GM12878 (cell line): Measurements from ENCODE around the gene MEX3C. TPM values are rescaled to one million over a fixed set of nuclear protein-coding genes. Genes with fewer than 3 reads are reported as not detected.

Experiments
- ATAC-seq: fragments of 200-7000 bp; cut with Tn5 transposase; 3 replicates; pipeline ENCODE4 v1.9.1; 2020; ENCODE audit warnings: mild to moderate bottlenecking, moderate library complexity
- BruUV-seq: library from RNA; stranded (reverse); fragments of 400-500 nt; replicated peaks from 2 replicates; lab custom pipeline; 2021; lab: Mats Ljungman, UMichigan
- CTCF ChIA-PET: fragments of 300-600 bp; sonication (Branson Sonifier 250); formaldehyde crosslinking; extraction: SDS; loops from one replicate; lab custom pipeline; 2021; ENCODE audit warnings: inconsistent platforms; lab: Yijun Ruan, JAX
- POLR2A ChIA-PET: fragments of 350-600 bp; formaldehyde crosslinking; extraction: SDS; loops from one replicate; lab custom pipeline; 2021; ENCODE audit warnings: inconsistent platforms; lab: Charles Lee
- RAD21 ChIA-PET: fragments of 300-600 bp; sonication (Branson Sonifier 250); formaldehyde crosslinking; loops from one replicate; lab custom pipeline; 2023; ENCODE audit warnings: antibody characterized with exemption; ENCODE audit not compliant: unreplicated experiment; lab: Charles Lee
- SMC1A ChIA-PET: fragments of 300-600 bp; sonication (Branson Sonifier 250); formaldehyde crosslinking; loops from one replicate; lab custom pipeline; 2023; ENCODE audit not compliant: unreplicated experiment, uncharacterized antibody; lab: Charles Lee
- DNase-seq: peaks from one replicate; pipeline ENCODE4 v3.0.0-alpha.2; 2011; ENCODE audit warnings: low read depth, low spot score
- FAIRE-seq: peaks from 3 replicates; lab custom pipeline; 2011; peaks lifted over from hg19 to GRCh38; lab: Jason Lieb, UNC
- H2AFZ ChIP-seq: 2 replicates; pipeline ENCODE4 v1.6.0; 2011; ENCODE audit warnings: low read depth, low read length, control low read depth; ENCODE audit not compliant: control insufficient read depth
- H3K27ac ChIP-seq: 2 replicates; pipeline ENCODE4 v1.5.1; 2011; ENCODE audit warnings: control low read depth; ENCODE audit not compliant: control insufficient read depth, insufficient read depth
- H3K27me3 ChIP-seq, 2 experiments: replicated peaks in 1 of 2; 2 replicates each; pipeline versions ENCODE4 v1.6.0 to v1.6.1; 2011; ENCODE audit warnings: low read length in 1 of 2; ENCODE audit not compliant: control insufficient read depth in 2 of 2, insufficient read depth in 2 of 2
- H3K36me3 ChIP-seq, 2 experiments: 2 replicates each; pipeline ENCODE4 v1.5.1; 2011; ENCODE audit warnings: low read length in 1 of 2; ENCODE audit not compliant: control insufficient read depth in 2 of 2, insufficient read depth in 2 of 2
- H3K4me1 ChIP-seq: 2 replicates; pipeline ENCODE4 v1.6.1; 2011; ENCODE audit warnings: mild to moderate bottlenecking, low read length, moderate library complexity, mixed read lengths; ENCODE audit not compliant: control insufficient read depth, insufficient read depth
- H3K4me2 ChIP-seq: 2 replicates; pipeline ENCODE4 v1.6.0; 2011; ENCODE audit warnings: control low read depth; ENCODE audit not compliant: control insufficient read depth, insufficient read depth
- H3K4me3 ChIP-seq: fragments of 200-600 bp; sonication (generic); 2 replicates; pipeline ENCODE4 v1.5.1; 2016
- H3K79me2 ChIP-seq: 2 replicates; pipeline ENCODE4 v1.6.0; 2011; ENCODE audit warnings: low read length; ENCODE audit not compliant: control insufficient read depth, insufficient read depth
- H3K9ac ChIP-seq: 2 replicates; pipeline ENCODE4 v1.8.0; 2011; ENCODE audit warnings: low read length, control low read depth, mixed read lengths; ENCODE audit not compliant: control insufficient read depth, insufficient read depth
- H3K9me3 ChIP-seq: replicated peaks from 3 replicates; pipeline ENCODE4 v1.5.1; 2011; ENCODE audit warnings: mild to moderate bottlenecking, low read length; ENCODE audit not compliant: control insufficient read depth, insufficient read depth
- H4K20me1 ChIP-seq: 2 replicates; pipeline ENCODE4 v1.6.0; 2011; ENCODE audit not compliant: control insufficient read depth, insufficient read depth
- ATF7 ChIP-seq: fragments of 450-650 bp; IDR thresholded peaks from 2 replicates; pipeline ENCODE4 v1.6.1; 2016; ENCODE audit warnings: low read depth, mild to moderate bottlenecking
- HDAC2 ChIP-seq: fragments of 200-600 bp; sonication (generic); IDR thresholded peaks from 2 replicates; pipeline ENCODE4 v1.6.1; 2017
- POLR2A ChIP-seq: IDR thresholded peaks from 2 replicates; pipeline ENCODE4 v1.6.1; 2011; ENCODE audit warnings: low read depth, mild to moderate bottlenecking, low read length
- POU2F2 ChIP-seq: IDR thresholded peaks from 3 replicates; pipeline ENCODE4 v1.6.1; 2011; ENCODE audit warnings: low read depth, mild to moderate bottlenecking, low read length, borderline replicate concordance
- SP1 ChIP-seq: IDR thresholded peaks from one replicate; pipeline ENCODE4 v1.6.1; 2011; ENCODE audit warnings: low read depth, low read length
- WGBS: methylation state at CpG from one replicate; pipeline ENCODE4 v1.1.6; 2016; ENCODE audit warnings: low lambda C conversion rate; ENCODE audit not compliant: insufficient replicate concordance, insufficient coverage; ENCODE audit errors: missing lambda C conversion rate; 5-methylcytosine and 5-hydroxymethylcytosine counted together
- in situ Hi-C: fragments of 300-500 bp; cut with MboI; formaldehyde crosslinking; loops from 9 replicates; pipeline ENCODE4 v1.14.3; 2018; ENCODE audit warnings: mixed read lengths
- intact Hi-C: fragments of 100-400 bp; cut with micrococcal nuclease; formaldehyde crosslinking; loops from one replicate; pipeline ENCODE4 v1.14.2; 2022; ENCODE audit not compliant: unreplicated experiment
- polyA plus RNA-seq, 11 experiments: library from polyadenylated mRNA; depleted of rRNA in 4 of 11; unstranded in 6 of 11; stranded (reverse) in 5 of 11; fragments of >200 nt; fragmentation: Nextera tagmentation in 4 of 11; fragmentation: Illumina TruSeq in 1 of 11; extraction: Ambion mirVana in 4 of 11; extraction: Trizol in 1 of 11; gene quantifications; 1 replicate in 1 of 11; 2 replicates in 10 of 11; pipeline versions ENCODE4 v1.2.1 to v1.2.3, GENCODE V29; 2011 to 2016; ENCODE audit warnings: inconsistent platforms in 2 of 11, missing spikeins in 2 of 11, low read depth in 1 of 11
- total RNA-seq, 4 experiments: library from RNA; depleted of rRNA in 3 of 4; stranded (reverse); fragments of >200 nt in 3 of 4; fragmentation: Illumina TruSeq in 1 of 4; extraction: Trizol in 1 of 4; gene quantifications; 2 replicates each; pipeline versions ENCODE4 v1.2.1 to v1.2.3, GENCODE V29; 2013 to 2021
- TF ChIP-seq, protein P1 (sequence below): fragments of 450-650 bp; conservative IDR thresholded peaks from 2 replicates; pipeline ENCODE4 v1.6.1; 2017; ENCODE audit warnings: mild to moderate bottlenecking, moderate library complexity

MEX3C gene
- total and polyA plus RNA-seq, 10 of the 15 experiments (the other 5 are each of a cell fraction or from before 2014, with no cell fraction given), result 6.7 to 48.8 (median 21.3) TPM

DNA sequence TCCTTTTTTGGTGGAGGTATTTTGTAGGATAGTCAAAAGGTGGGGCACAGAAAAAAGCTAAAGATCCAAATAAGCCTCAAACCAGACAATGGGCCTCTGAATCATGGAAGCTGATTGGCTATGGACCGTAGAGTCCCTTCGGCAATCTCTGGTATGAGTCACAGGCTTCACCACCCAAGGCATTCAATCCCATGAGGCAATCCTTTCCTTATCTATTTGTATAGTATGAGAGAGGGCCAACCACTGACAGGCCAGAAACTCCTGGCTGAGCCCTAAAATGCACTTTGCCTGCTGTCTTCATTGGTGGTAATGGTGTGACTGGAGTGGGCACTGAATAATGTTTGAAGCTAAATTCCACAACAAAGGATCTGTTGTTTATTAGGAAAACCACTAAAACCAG is 38.7 kb upstream of the MEX3C start:
- Histone ChIP-seq H3K27ac (no peak overlapping the region), H3K79me2 (no peaks in the 10 kb centered on the region), H3K27me3 (no peaks in the 10 kb centered on the region; a peak in 1 of 4 replicates), H3K36me3 (no peaks in the 10 kb centered on the region), H3K9me3 (no peaks in the 10 kb centered on the region), H3K4me2 (no peak overlapping the region), H3K4me3 (no peak overlapping the region), H3K9ac (no peak overlapping the region), H4K20me1 (no peaks in the 10 kb centered on the region), H2AFZ (no peak overlapping the region), H3K4me1 (no peaks in the 10 kb centered on the region)
- ATAC-seq (peak; percentile 39), DNase-seq (no peak), FAIRE-seq (no peak)
- ChIA-PET CTCF (interaction anchor here (1.3 kb wide), 1 partner anchor 45 kb away, joined by 3 read pairs; no protein-coding TSS in a partner anchor), SMC1A (interaction anchor here (1.1 to 2.2 kb wide), 6 partner anchors 10 to 38 kb away, joined by 3 to 7 read pairs (median 4); no protein-coding TSS in a partner anchor), POLR2A (interaction anchor here (1.1 kb wide), 1 partner anchor 39 kb away, joined by 4 read pairs; no protein-coding TSS in a partner anchor), RAD21 (interaction anchor here (1.0 to 1.9 kb wide), 4 partner anchors 21 to 53 kb away, joined by 3 to 5 read pairs (median 4); no protein-coding TSS in a partner anchor)
- intact Hi-C loops (no loop called here), in situ Hi-C loops (no loop called here)
- 96% methylated on average over 2 of the region's 2 CpGs for WGBS
- BruUV-seq, result no TSS peak
- no peak for TF ChIP-seq ATF7
- TF ChIP-seq, protein P1, sequence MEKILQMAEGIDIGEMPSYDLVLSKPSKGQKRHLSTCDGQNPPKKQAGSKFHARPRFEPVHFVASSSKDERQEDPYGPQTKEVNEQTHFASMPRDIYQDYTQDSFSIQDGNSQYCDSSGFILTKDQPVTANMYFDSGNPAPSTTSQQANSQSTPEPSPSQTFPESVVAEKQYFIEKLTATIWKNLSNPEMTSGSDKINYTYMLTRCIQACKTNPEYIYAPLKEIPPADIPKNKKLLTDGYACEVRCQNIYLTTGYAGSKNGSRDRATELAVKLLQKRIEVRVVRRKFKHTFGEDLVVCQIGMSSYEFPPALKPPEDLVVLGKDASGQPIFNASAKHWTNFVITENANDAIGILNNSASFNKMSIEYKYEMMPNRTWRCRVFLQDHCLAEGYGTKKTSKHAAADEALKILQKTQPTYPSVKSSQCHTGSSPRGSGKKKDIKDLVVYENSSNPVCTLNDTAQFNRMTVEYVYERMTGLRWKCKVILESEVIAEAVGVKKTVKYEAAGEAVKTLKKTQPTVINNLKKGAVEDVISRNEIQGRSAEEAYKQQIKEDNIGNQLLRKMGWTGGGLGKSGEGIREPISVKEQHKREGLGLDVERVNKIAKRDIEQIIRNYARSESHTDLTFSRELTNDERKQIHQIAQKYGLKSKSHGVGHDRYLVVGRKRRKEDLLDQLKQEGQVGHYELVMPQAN, result no peak
- no peak for TF ChIP-seq POLR2A
- no peak for TF ChIP-seq SP1
- TF ChIP-seq POU2F2, result no peak
- no peak for TF ChIP-seq HDAC2
